DND-41 (cell line): Measurements from ENCODE around the gene EPHB1.

ENCODE experiments used
- ATAC-seq: fragments of 200-7000 bp; cut with Tn5 transposase; 3 replicates; pipeline ENCODE4 v1.9.1; 2021; ENCODE audit warnings: low read depth; ENCODE audit not compliant: insufficient read depth
- DNase-seq: peaks from one replicate; pipeline ENCODE4 v3.0.0-alpha.2; 2020
- H2AFZ ChIP-seq: 2 replicates; pipeline ENCODE4 v1.6.0; 2012; ENCODE audit warnings: low read depth, low read length
- H3K27ac ChIP-seq: 2 replicates; pipeline ENCODE4 v1.5.1; 2012; ENCODE audit warnings: low read length, inconsistent platforms
- H3K27me3 ChIP-seq: fragments of 200-600 bp; sonication (generic); 2 replicates; pipeline ENCODE4 v1.6.0; 2012; ENCODE audit warnings: low read length, mild to moderate bottlenecking, inconsistent platforms; ENCODE audit not compliant: insufficient read depth, poor library complexity
- H3K36me3 ChIP-seq: 2 replicates; pipeline ENCODE4 v1.5.1; 2012; ENCODE audit warnings: low read length, inconsistent platforms; ENCODE audit not compliant: insufficient read depth
- H3K4me1 ChIP-seq: 2 replicates; pipeline ENCODE4 v1.5.1; 2012; ENCODE audit warnings: mild to moderate bottlenecking, low read length; ENCODE audit not compliant: insufficient read depth
- H3K4me2 ChIP-seq: 2 replicates; pipeline ENCODE4 v1.6.0; 2012; ENCODE audit warnings: mild to moderate bottlenecking, moderate library complexity, low read length, inconsistent platforms; ENCODE audit not compliant: insufficient read depth
- H3K4me3 ChIP-seq, 2 experiments: fragments of 200-600 bp in 1 of 2; shearing (Covaris generic) in 1 of 2; 2 replicates each; pipeline ENCODE4 v1.5.1; 2012 to 2016; ENCODE audit warnings: inconsistent platforms in 2 of 2, low read length in 2 of 2, mild to moderate bottlenecking in 2 of 2, low read depth in 1 of 2, moderate library complexity in 1 of 2
- H3K79me2 ChIP-seq: 2 replicates; pipeline ENCODE4 v1.6.0; 2012; ENCODE audit warnings: low read length, inconsistent platforms; ENCODE audit not compliant: insufficient read depth
- H3K9ac ChIP-seq: 2 replicates; pipeline ENCODE4 v1.6.0; 2012; ENCODE audit warnings: low read depth, mild to moderate bottlenecking, inconsistent platforms, low read length, moderate library complexity
- H3K9me3 ChIP-seq: 2 replicates; pipeline ENCODE4 v1.5.1; 2012; ENCODE audit warnings: low read length, moderate library complexity, mild to moderate bottlenecking, inconsistent platforms; ENCODE audit not compliant: insufficient read depth, severe bottlenecking
- H4K20me1 ChIP-seq: 2 replicates; pipeline ENCODE4 v1.6.0; 2012; ENCODE audit warnings: low read length; ENCODE audit not compliant: insufficient read depth
- CTCF ChIP-seq: IDR thresholded peaks from 2 replicates; pipeline ENCODE4 v1.5.1; 2012; ENCODE audit warnings: borderline replicate concordance, low read length, moderate library complexity, mild to moderate bottlenecking; ENCODE audit not compliant: poor library complexity, severe bottlenecking; ENCODE audit errors: extremely low read depth
- EZH2 ChIP-seq: IDR thresholded peaks from 3 replicates; pipeline ENCODE4 v1.6.1; 2012; ENCODE audit warnings: borderline replicate concordance, low read depth, mild to moderate bottlenecking, moderate library complexity, low read length, inconsistent platforms; ENCODE audit not compliant: severe bottlenecking

The EPHB1 gene

GRCh38 chr3:135007607-135008006 lies 212.5 kb downstream of the EPHB1 start:
- H2AFZ ChIP-seq = no peak overlapping the region
- H3K4me3 ChIP-seq = no peak overlapping the region
- H3K4me1 ChIP-seq = no peaks in the 10 kb centered on the region
- DNase-seq = no peak
- no peaks in the 10 kb centered on the region for H3K9me3 ChIP-seq
- H4K20me1 ChIP-seq = no peaks in the 10 kb centered on the region
- no peaks in the 10 kb centered on the region for H3K79me2 ChIP-seq
- no peaks in the 10 kb centered on the region for H3K27me3 ChIP-seq
- no peak for ATAC-seq
- H3K36me3 ChIP-seq = no peaks in the 10 kb centered on the region
- no peak overlapping the region for H3K27ac ChIP-seq
- TF ChIP-seq CTCF (no peak), EZH2 (no peak)
- no peak overlapping the region for H3K9ac ChIP-seq
- H3K4me2 ChIP-seq = no peak overlapping the region

GRCh38 chr3:135008326-135008725 lies 213.3 kb downstream of the EPHB1 start:
- DNase-seq = no peak
- no peaks in the 10 kb centered on the region for H3K36me3 ChIP-seq
- H4K20me1 ChIP-seq = no peaks in the 10 kb centered on the region
- no peaks in the 10 kb centered on the region for H3K9me3 ChIP-seq
- H2AFZ ChIP-seq = no peak overlapping the region
- no peak overlapping the region for H3K4me2 ChIP-seq
- no peak for ATAC-seq
- TF ChIP-seq CTCF (no peak), EZH2 (no peak)
- no peak overlapping the region for H3K9ac ChIP-seq
- no peak overlapping the region for H3K27ac ChIP-seq
- H3K79me2 ChIP-seq = no peaks in the 10 kb centered on the region
- no peak overlapping the region for H3K4me3 ChIP-seq
- H3K4me1 ChIP-seq = no peaks in the 10 kb centered on the region
- no peaks in the 10 kb centered on the region for H3K27me3 ChIP-seq

GRCh38 chr3:135009014-135009413 lies 214.0 kb downstream of the EPHB1 start:
- Histone ChIP-seq H3K9ac (no peak overlapping the region), H3K27ac (no peak overlapping the region), H3K27me3 (no peaks in the 10 kb centered on the region), H3K4me3 (no peak overlapping the region), H3K4me2 (no peak overlapping the region), H2AFZ (no peak overlapping the region), H3K4me1 (no peaks in the 10 kb centered on the region), H3K9me3 (no peaks in the 10 kb centered on the region), H3K36me3 (no peaks in the 10 kb centered on the region), H4K20me1 (no peaks in the 10 kb centered on the region), H3K79me2 (no peaks in the 10 kb centered on the region)
- TF ChIP-seq EZH2 = no peak
- TF ChIP-seq CTCF = no peak
- DNase-seq (no peak), ATAC-seq (no peak)

GRCh38 chr3:135012101-135012500 lies 217.0 kb downstream of the EPHB1 start:
- H3K27ac ChIP-seq = no peak overlapping the region
- no peak for DNase-seq
- H3K27me3 ChIP-seq = no peaks in the 10 kb centered on the region
- H3K4me1 ChIP-seq = no peaks in the 10 kb centered on the region
- no peak for TF ChIP-seq CTCF
- no peak for TF ChIP-seq EZH2
- no peak overlapping the region for H3K4me3 ChIP-seq
- ATAC-seq = no peak
- H2AFZ ChIP-seq = no peak overlapping the region
- H3K9ac ChIP-seq = no peak overlapping the region
- no peaks in the 10 kb centered on the region for H4K20me1 ChIP-seq
- H3K9me3 ChIP-seq = no peaks in the 10 kb centered on the region
- no peaks in the 10 kb centered on the region for H3K36me3 ChIP-seq
- H3K4me2 ChIP-seq = no peak overlapping the region
- no peaks in the 10 kb centered on the region for H3K79me2 ChIP-seq
